Measurements from ENCODE around the gene CIROP.
"Not testable (repeated sequence)": the region's sequence is repeated elsewhere in the genome, so short reads cannot be mapped to it uniquely, and the experiment has no call there.

CIROP gene

GRCh38 chr14:23113431-23114119 lies 8.8 kb upstream of the CIROP start:
- H3K27ac ChIP-seq = no peak overlapping the region
- TF ChIP-seq ZFX (IDR thresholded peaks at IDR 0.05) = no peak
- no peak for TF ChIP-seq CTCF (conservative IDR thresholded peaks at IDR 0.05)

- no peak overlapping the region for H3K27ac ChIP-seq
- TF ChIP-seq CTCF (conservative IDR thresholded peaks at IDR 0.05) (no peak), ZFX (IDR thresholded peaks at IDR 0.05) (no peak)
Measured at GRCh38 chr14:23112359-23113178, 7.8 kb upstream of the CIROP start.

GRCh38 chr14:23110579-23111365 lies 6.0 kb upstream of the CIROP start:
- no peak overlapping the region for H3K27ac ChIP-seq
- TF ChIP-seq CTCF (conservative IDR thresholded peaks at IDR 0.05) (no peak), ZFX (IDR thresholded peaks at IDR 0.05) (no peak)

- TF ChIP-seq ZFX (IDR thresholded peaks at IDR 0.05) = no peak
- TF ChIP-seq CTCF (conservative IDR thresholded peaks at IDR 0.05) = no peak
- no peak overlapping the region for H3K27ac ChIP-seq
Measured at GRCh38 chr14:23109769-23110168, 5.0 kb upstream of the CIROP start.

GRCh38 chr14:23108169-23108568 lies 3.4 kb upstream of the CIROP start:
- not testable (repeated sequence) for H3K27ac ChIP-seq

GRCh38 chr14:23107620-23108019 lies 2.8 kb upstream of the CIROP start:
- not testable (repeated sequence) for H3K27ac ChIP-seq

- H3K27ac ChIP-seq = no peak overlapping the region
- TF ChIP-seq CTCF (conservative IDR thresholded peaks at IDR 0.05) (no peak), ZFX (IDR thresholded peaks at IDR 0.05) (no peak)
Measured at GRCh38 chr14:23106747-23107045, 1.9 kb upstream of the CIROP start.

GRCh38 chr14:23105348-23105824 lies 597 bp upstream of the CIROP start:
- no peak overlapping the region for H3K27ac ChIP-seq
- TF ChIP-seq ZFX (IDR thresholded peaks at IDR 0.05) (no peak), CTCF (conservative IDR thresholded peaks at IDR 0.05) (no peak)
